ENCODE measurements around the gene MYLK. TPM values are rescaled to one million over a fixed set of nuclear protein-coding genes. Genes with fewer than 3 reads are reported as not detected.

Gene MYLK
- total RNA-seq, 1 experiment from 2014 or later: 23.0 TPM

DNA sequence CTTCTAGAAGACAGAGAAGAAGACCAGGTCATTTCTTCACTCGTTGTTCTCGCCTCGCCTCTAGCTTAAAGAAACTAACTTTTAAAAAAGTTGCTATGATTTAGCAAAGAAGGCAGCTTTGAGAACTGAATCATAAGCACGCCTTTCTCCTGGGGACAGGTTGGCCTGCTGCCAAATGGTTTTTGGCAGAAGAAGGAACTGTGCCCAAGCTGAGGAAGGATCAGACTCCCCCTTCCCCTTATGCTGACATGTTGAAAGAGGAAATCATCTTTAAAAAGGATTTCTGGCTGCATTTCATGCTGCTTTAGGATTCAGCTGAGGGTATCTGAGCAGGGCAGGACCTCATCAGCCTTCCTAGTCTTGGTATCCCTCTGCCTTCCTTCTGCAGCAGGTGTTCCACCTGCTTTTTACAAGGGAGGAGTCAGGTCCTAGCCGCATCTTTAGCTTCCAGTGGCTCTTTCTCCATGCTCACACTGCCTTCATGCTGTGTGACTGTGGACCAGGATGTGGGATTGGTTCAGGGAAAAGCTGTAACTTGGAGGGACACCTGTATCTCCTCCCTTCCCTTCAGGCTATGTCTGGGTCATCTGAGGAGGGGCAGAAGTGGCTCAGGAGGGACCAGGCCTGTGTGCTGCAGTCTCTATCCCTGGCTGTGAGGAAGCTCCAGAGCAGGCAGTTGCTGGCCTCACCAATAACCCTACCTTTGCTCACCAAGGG lies 265.2 kb downstream of the MYLK start:
- no peak overlapping the region for H3K4me3 ChIP-seq (ENCODE audit: low read depth, low read length)
- Mint-ChIP-seq H3K27me3 (ENCODE audit: insufficient read depth, unreplicated experiment) (no peaks in the 10 kb centered on the region), H3K9me3 (ENCODE audit: unreplicated experiment) (no peaks in the 10 kb centered on the region), H3K36me3 (ENCODE audit: insufficient read depth, unreplicated experiment) (peaks cover 10% of the 10 kb centered on the region), H3K4me1 (ENCODE audit: low read depth, unreplicated experiment) (peaks cover 16% of the 10 kb centered on the region), H3K27ac (ENCODE audit: unreplicated experiment) (no peak overlapping the region), H3K4me3 (ENCODE audit: unreplicated experiment) (no peak overlapping the region)
- H3K4me1 ChIP-seq: peaks cover 6% of the 10 kb centered on the region; the same call in 1 of the 2 replicates
- no peaks in the 10 kb centered on the region for H3K9me3 ChIP-seq
- TF ChIP-seq CTCF (IDR thresholded peaks at IDR 0.05; ENCODE audit: insufficient read depth in 1 of 2, low read depth in 1 of 2, low read length in 1 of 2, severe bottlenecking in 1 of 2, unreplicated experiment in 1 of 2): no peak
- no peaks in the 10 kb centered on the region for H3K27me3 ChIP-seq (replicated peaks; ENCODE audit: control insufficient read depth, insufficient read depth, low read length)
- no peaks in the 10 kb centered on the region for H3K36me3 ChIP-seq (ENCODE audit: control insufficient read depth, insufficient read depth, low read length)
- ChIA-PET POLR2A (no interaction called here), CTCF (no interaction called here)
- intact Hi-C loops (cut with micrococcal nuclease; ENCODE audit: unreplicated experiment): no loop called here
- BruUV-seq (replicated peaks): no TSS peak
- no peak for DNase-seq

- no peak overlapping the region for H3K27ac Mint-ChIP-seq (ENCODE audit: unreplicated experiment)
- no peak for TF ChIP-seq CTCF (IDR thresholded peaks at IDR 0.05; ENCODE audit: insufficient read depth in 1 of 2, low read depth in 1 of 2, low read length in 1 of 2, severe bottlenecking in 1 of 2, unreplicated experiment in 1 of 2)
- intact Hi-C loops (cut with micrococcal nuclease; ENCODE audit: unreplicated experiment): no loop called here
- no peaks in the 10 kb centered on the region for H3K9me3 ChIP-seq
- H3K9me3 Mint-ChIP-seq (ENCODE audit: unreplicated experiment): no peaks in the 10 kb centered on the region
- DNase-seq: peak in 1 of 2 experiments; percentile 12
- H3K4me1 Mint-ChIP-seq (ENCODE audit: low read depth, unreplicated experiment): peaks cover 16% of the 10 kb centered on the region
- no peaks in the 10 kb centered on the region for H3K27me3 Mint-ChIP-seq (ENCODE audit: insufficient read depth, unreplicated experiment)
- ChIA-PET CTCF (no interaction called here), POLR2A (no interaction called here)
- no peaks in the 10 kb centered on the region for H3K27me3 ChIP-seq (replicated peaks; ENCODE audit: control insufficient read depth, insufficient read depth, low read length)
- no peak overlapping the region for H3K4me3 ChIP-seq (ENCODE audit: low read depth, low read length)
- peaks cover 6% of the 10 kb centered on the region; the same call in 1 of the 2 replicates for H3K4me1 ChIP-seq
- BruUV-seq (replicated peaks): no TSS peak
- peaks cover 1% of the 10 kb centered on the region for H3K36me3 ChIP-seq (ENCODE audit: control insufficient read depth, insufficient read depth, low read length)
- peaks cover 10% of the 10 kb centered on the region for H3K36me3 Mint-ChIP-seq (ENCODE audit: insufficient read depth, unreplicated experiment)
- no peak overlapping the region for H3K4me3 Mint-ChIP-seq (ENCODE audit: unreplicated experiment)
These were observed 265.9 kb downstream of the MYLK start for GRCh38 chr3:123618076-123618708.

DNA sequence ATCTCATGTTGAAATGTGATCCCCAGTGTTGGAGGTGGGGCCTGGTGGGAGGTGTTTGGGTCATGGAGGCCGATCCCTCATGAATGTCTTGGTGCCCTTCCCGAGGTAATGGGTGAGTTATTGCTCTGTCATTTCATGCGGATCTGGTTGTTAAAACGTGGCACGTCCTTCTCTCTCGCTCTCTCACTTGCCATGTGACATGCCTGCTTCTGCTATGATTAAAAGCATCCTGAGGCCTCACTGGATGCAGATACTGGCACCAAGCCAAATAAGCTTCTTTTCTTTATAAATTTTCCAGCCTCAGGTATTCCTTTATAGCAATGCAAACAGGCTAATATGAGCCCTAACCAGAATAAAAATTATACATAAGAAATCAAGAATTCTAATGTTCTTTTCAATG lies 267.5 kb downstream of the MYLK start:
- no peak overlapping the region for H3K4me3 Mint-ChIP-seq (ENCODE audit: unreplicated experiment)
- POLR2A ChIA-PET: no interaction called here

More for the DNA sequence above, 267.5 kb downstream of the MYLK start:
- Mint-ChIP-seq H3K9me3 (ENCODE audit: unreplicated experiment) (no peaks in the 10 kb centered on the region), H3K4me1 (ENCODE audit: low read depth, unreplicated experiment) (peaks cover 8% of the 10 kb centered on the region), H3K27ac (ENCODE audit: unreplicated experiment) (no peak overlapping the region), H3K27me3 (ENCODE audit: insufficient read depth, unreplicated experiment) (no peaks in the 10 kb centered on the region), H3K36me3 (ENCODE audit: insufficient read depth, unreplicated experiment) (peaks cover 6% of the 10 kb centered on the region)
- DNase-seq: no peak
- intact Hi-C loops (cut with micrococcal nuclease; ENCODE audit: unreplicated experiment): no loop called here
- H3K4me3 ChIP-seq (ENCODE audit: low read depth, low read length): no peak overlapping the region
- CTCF ChIA-PET: no interaction called here
- H3K4me1 ChIP-seq: peaks cover 5% of the 10 kb centered on the region; the same call in 1 of the 2 replicates
- BruUV-seq (replicated peaks): no TSS peak
- no peaks in the 10 kb centered on the region for H3K9me3 ChIP-seq
- peaks cover 1% of the 10 kb centered on the region for H3K36me3 ChIP-seq (ENCODE audit: control insufficient read depth, insufficient read depth, low read length)
- no peaks in the 10 kb centered on the region for H3K27me3 ChIP-seq (replicated peaks; ENCODE audit: control insufficient read depth, insufficient read depth, low read length)
- TF ChIP-seq CTCF (IDR thresholded peaks at IDR 0.05; ENCODE audit: insufficient read depth in 1 of 2, low read depth in 1 of 2, low read length in 1 of 2, severe bottlenecking in 1 of 2, unreplicated experiment in 1 of 2): no peak

Measured in Caco-2 (cell line).